ENCODE results near the gene RETREG1. TPM values are rescaled to one million over a fixed set of nuclear protein-coding genes. Genes with fewer than 3 reads are reported as not detected.

The RETREG1 gene
- total RNA-seq, 1 donor from 2014 or later = 15.8 TPM

DNA sequence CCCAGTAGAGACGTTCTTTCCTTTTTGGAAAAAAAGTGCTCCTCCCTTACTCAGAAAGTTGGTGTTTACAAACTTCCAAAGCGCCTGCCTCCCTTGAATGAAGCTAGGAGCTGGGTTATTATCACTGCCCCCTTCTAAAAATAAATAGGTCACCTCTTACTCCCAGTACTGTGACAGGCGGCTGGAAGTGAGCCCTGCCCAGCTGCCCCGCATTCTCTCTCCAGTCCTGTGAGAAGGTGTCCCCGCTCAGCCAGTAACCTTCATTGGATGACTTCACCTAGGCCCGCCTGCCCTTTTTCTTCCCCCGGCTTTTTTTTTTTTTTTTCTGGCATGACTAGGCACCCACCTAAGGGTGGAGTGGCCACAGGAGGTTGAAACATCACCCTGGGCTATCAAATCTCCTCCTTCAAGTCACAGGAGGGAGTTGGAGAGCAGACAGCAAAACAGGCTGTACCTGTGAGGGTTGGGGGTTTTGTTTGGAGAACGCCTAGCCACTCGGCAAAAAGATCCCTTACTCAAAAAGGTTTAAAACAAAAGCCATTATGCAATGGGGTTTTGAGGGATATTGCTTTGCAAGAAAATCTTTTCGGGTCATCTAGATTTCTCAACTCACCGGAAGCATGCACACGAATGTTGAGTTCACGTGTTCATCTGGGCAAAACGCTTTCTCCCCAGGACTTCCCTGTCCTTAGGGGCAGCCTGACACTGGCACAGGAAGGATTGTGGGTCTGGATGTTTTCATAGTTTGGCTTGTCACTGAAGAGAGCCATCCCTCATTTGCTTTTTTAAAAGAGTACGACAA lies 107.9 kb downstream of the RETREG1 start:
- H3K36me3 Mint-ChIP-seq (ENCODE audit: low read depth, unreplicated experiment) = no peaks in the 10 kb centered on the region
- TF ChIP-seq, protein P1, sequence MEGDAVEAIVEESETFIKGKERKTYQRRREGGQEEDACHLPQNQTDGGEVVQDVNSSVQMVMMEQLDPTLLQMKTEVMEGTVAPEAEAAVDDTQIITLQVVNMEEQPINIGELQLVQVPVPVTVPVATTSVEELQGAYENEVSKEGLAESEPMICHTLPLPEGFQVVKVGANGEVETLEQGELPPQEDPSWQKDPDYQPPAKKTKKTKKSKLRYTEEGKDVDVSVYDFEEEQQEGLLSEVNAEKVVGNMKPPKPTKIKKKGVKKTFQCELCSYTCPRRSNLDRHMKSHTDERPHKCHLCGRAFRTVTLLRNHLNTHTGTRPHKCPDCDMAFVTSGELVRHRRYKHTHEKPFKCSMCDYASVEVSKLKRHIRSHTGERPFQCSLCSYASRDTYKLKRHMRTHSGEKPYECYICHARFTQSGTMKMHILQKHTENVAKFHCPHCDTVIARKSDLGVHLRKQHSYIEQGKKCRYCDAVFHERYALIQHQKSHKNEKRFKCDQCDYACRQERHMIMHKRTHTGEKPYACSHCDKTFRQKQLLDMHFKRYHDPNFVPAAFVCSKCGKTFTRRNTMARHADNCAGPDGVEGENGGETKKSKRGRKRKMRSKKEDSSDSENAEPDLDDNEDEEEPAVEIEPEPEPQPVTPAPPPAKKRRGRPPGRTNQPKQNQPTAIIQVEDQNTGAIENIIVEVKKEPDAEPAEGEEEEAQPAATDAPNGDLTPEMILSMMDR (IDR thresholded peaks at IDR 0.05; ENCODE audit: unreplicated experiment) = no peak
- no peak for DNase-seq (ENCODE audit: low spot score)
- H3K27me3 Mint-ChIP-seq (ENCODE audit: unreplicated experiment) = no peaks in the 10 kb centered on the region
- H3K4me1 Mint-ChIP-seq (ENCODE audit: unreplicated experiment) = no peaks in the 10 kb centered on the region
- H3K27ac Mint-ChIP-seq (ENCODE audit: unreplicated experiment) = no peak overlapping the region
- no peak overlapping the region for H3K4me3 Mint-ChIP-seq (ENCODE audit: unreplicated experiment)
- no peaks in the 10 kb centered on the region for H3K9me3 Mint-ChIP-seq (ENCODE audit: unreplicated experiment)

DNA sequence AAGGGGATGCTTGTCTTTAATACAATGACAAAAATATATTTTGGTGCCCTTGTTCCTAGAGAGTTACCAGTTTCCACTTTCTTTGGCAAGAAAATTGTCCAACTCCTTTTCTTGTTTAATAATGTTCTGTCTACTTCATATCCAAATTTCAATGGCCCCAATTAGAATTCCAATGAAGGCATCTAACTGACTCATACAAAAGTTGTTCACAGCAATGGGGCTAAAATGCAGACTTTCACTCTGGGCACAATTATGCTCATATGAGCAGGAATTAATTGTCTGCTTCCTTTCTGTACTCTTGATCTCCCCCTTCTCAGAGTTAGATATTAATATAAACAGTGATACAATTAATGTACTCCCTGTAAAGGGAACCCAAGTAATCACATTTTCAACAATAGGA lies 109.1 kb downstream of the RETREG1 start:
- H3K27ac Mint-ChIP-seq (ENCODE audit: unreplicated experiment) = no peak overlapping the region
- DNase-seq (ENCODE audit: low spot score) = no peak
- no peaks in the 10 kb centered on the region for H3K9me3 Mint-ChIP-seq (ENCODE audit: unreplicated experiment)
- H3K4me1 Mint-ChIP-seq (ENCODE audit: unreplicated experiment) = no peaks in the 10 kb centered on the region
- H3K27me3 Mint-ChIP-seq (ENCODE audit: unreplicated experiment) = no peaks in the 10 kb centered on the region
- TF ChIP-seq, protein P1 (IDR thresholded peaks at IDR 0.05; ENCODE audit: unreplicated experiment) = no peak
- H3K4me3 Mint-ChIP-seq (ENCODE audit: unreplicated experiment) = no peak overlapping the region
- no peaks in the 10 kb centered on the region for H3K36me3 Mint-ChIP-seq (ENCODE audit: low read depth, unreplicated experiment)

DNA sequence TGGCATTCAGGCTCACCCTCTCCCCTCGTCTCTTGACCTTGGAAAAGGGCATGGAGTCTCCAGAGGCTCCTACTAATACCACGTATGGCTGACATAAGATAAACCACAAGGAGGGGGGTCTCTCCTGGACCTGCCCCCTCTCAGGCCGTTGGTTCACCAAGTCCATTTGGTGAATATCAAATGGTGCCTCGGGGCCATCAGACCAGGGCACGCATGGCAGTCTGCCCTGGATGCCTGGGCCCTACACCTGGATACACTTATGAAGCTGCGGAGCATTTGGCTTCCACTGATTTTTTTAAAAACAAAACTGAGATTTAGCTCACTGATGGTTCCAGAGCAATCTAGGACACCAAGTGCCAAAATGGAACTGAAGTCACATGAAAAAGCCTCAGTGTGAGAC lies 110.9 kb downstream of the RETREG1 start:
- Mint-ChIP-seq H3K4me1 (ENCODE audit: unreplicated experiment) (no peaks in the 10 kb centered on the region), H3K9me3 (ENCODE audit: unreplicated experiment) (no peaks in the 10 kb centered on the region), H3K4me3 (ENCODE audit: unreplicated experiment) (no peak overlapping the region), H3K27me3 (ENCODE audit: unreplicated experiment) (no peaks in the 10 kb centered on the region), H3K27ac (ENCODE audit: unreplicated experiment) (no peak overlapping the region), H3K36me3 (ENCODE audit: low read depth, unreplicated experiment) (no peaks in the 10 kb centered on the region)
- TF ChIP-seq, protein P1 (IDR thresholded peaks at IDR 0.05; ENCODE audit: unreplicated experiment) = no peak
- DNase-seq (ENCODE audit: low spot score) = no peak

DNA sequence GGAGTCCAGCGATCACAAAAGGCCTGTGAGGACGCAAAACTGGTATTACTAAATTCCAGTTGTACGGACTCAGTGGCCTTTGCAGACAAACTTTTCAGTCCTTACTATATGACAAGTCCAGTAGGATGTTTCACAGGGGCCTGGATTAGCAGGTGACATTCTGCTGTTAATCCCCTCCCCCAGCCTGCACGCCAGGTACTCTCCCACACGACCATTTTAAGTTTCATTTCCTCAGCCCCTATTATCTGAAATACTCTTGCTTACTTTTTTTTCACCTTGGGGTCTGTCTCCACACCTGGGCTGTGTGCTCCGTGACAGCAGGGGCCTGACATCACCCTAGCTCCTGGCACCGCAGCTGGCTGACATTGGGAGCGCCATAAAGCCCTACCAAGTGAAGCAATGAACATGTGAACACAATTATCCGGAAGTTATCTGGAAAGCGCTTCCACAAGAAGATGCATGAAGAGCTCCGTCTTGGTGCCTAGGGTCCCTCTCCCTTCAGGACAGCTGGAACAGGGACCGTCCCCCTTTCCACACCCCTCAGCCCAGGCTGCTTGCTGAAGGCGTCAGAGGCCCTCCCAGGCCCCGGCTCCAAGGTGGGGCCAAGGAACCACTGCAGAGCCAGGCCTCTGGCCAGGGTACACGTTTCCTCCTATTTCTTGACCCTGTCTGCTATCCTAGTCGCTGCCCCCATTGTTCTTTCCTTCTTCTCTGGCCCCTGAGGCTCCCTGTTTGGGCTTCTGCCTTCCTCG lies 111.5 kb downstream of the RETREG1 start:
- H3K4me3 Mint-ChIP-seq (ENCODE audit: unreplicated experiment) = no peak overlapping the region
- H3K36me3 Mint-ChIP-seq (ENCODE audit: low read depth, unreplicated experiment) = no peaks in the 10 kb centered on the region
- H3K9me3 Mint-ChIP-seq (ENCODE audit: unreplicated experiment) = no peaks in the 10 kb centered on the region
- no peak for DNase-seq (ENCODE audit: low spot score)
- H3K27me3 Mint-ChIP-seq (ENCODE audit: unreplicated experiment) = no peaks in the 10 kb centered on the region
- TF ChIP-seq, protein P1 (IDR thresholded peaks at IDR 0.05; ENCODE audit: unreplicated experiment) = no peak
- H3K27ac Mint-ChIP-seq (ENCODE audit: unreplicated experiment) = no peak overlapping the region
- H3K4me1 Mint-ChIP-seq (ENCODE audit: unreplicated experiment) = no peaks in the 10 kb centered on the region

DNA sequence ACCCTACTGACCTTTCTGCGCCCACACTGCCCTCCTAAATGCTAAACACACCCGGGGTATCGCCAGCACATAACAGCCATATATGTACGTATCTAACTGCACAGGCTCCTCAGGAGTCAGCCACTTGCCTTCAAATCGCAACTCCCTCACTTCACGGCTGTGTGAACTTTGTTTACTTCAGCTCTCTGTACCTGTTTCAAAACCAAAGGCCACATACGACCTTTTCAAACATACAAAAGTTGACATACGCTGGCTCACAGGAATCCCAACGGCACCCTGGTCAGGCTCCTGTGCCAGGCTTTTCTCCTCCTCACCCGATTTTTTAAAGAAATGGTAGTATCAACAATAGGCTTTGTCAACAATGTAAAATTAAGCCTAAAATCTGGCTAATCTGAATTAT lies 112.2 kb downstream of the RETREG1 start:
- no peaks in the 10 kb centered on the region for H3K27me3 Mint-ChIP-seq (ENCODE audit: unreplicated experiment)
- no peak for DNase-seq (ENCODE audit: low spot score)
- H3K9me3 Mint-ChIP-seq (ENCODE audit: unreplicated experiment) = no peaks in the 10 kb centered on the region
- TF ChIP-seq, protein P1 (IDR thresholded peaks at IDR 0.05; ENCODE audit: unreplicated experiment) = no peak
- no peak overlapping the region for H3K4me3 Mint-ChIP-seq (ENCODE audit: unreplicated experiment)
- H3K27ac Mint-ChIP-seq (ENCODE audit: unreplicated experiment) = no peak overlapping the region
- H3K4me1 Mint-ChIP-seq (ENCODE audit: unreplicated experiment) = no peaks in the 10 kb centered on the region
- no peaks in the 10 kb centered on the region for H3K36me3 Mint-ChIP-seq (ENCODE audit: low read depth, unreplicated experiment)
